Activated CD4-positive, alpha-beta T cell treated with anti-CD3 and anti-CD28 coated beads, Interleukin-2, amount 10 ng/mL, durations not matched to agents 7 days and 5 days (primary cell): Measurements from ENCODE around the gene YIPF6. TPM values are rescaled to one million over a fixed set of nuclear protein-coding genes. Genes with fewer than 3 reads are reported as not detected.
A peak's percentile ranks its signal among the peaks of the same experiment; 100 is the strongest.
"Not testable (repeated sequence)": the region's sequence is repeated elsewhere in the genome, so short reads cannot be mapped to it uniquely, and the experiment has no call there.

Experiments used
- CTCF ChIA-PET: fragments of 350-600 bp; sonication (Branson Sonifier 250); formaldehyde crosslinking; loops from one replicate; lab custom pipeline; 2021; ENCODE audit warnings: antibody characterized with exemption; lab: Charles Lee
- POLR2A ChIA-PET: fragments of 350-600 bp; sonication (Branson Sonifier 250); formaldehyde crosslinking; loops from one replicate; lab custom pipeline; 2021; ENCODE audit warnings: antibody characterized with exemption; lab: Charles Lee
- DNase-seq: peaks from one replicate; pipeline ENCODE4 v3.0.0-alpha.2; 2020
- H3K27ac Mint-ChIP-seq: one replicate; pipeline ENCODE4 v1.8.0; 2021; ENCODE audit warnings: mild to moderate bottlenecking, moderate library complexity, mixed read lengths
- H3K27me3 Mint-ChIP-seq: one replicate; pipeline ENCODE4 v1.8.0; 2021; ENCODE audit warnings: mixed read lengths
- H3K36me3 Mint-ChIP-seq: one replicate; pipeline ENCODE4 v1.8.0; 2021; ENCODE audit warnings: low read depth, mixed read lengths
- H3K4me1 Mint-ChIP-seq: one replicate; pipeline ENCODE4 v1.8.0; 2021; ENCODE audit warnings: mixed read lengths
- H3K4me3 Mint-ChIP-seq: one replicate; pipeline ENCODE4 v1.8.0; 2021; ENCODE audit warnings: mild to moderate bottlenecking, moderate library complexity, mixed read lengths
- H3K9me3 Mint-ChIP-seq: one replicate; pipeline ENCODE4 v1.8.0; 2021; ENCODE audit warnings: mixed read lengths
- total RNA-seq, 2 experiments: library from RNA; stranded (reverse); gene quantifications; one replicate each; pipeline ENCODE4 v1.2.3, GENCODE V29; 2021

YIPF6 gene, protein sequence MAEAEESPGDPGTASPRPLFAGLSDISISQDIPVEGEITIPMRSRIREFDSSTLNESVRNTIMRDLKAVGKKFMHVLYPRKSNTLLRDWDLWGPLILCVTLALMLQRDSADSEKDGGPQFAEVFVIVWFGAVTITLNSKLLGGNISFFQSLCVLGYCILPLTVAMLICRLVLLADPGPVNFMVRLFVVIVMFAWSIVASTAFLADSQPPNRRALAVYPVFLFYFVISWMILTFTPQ
- total RNA-seq, result 10 to 100 TPM; 11.1 to 15.7 TPM

GRCh38 chrX:68498508-68499379 lies at the start of gene YIPF6:
TSS of gene YIPF6 (plus strand) at chrX:68499051. CDS start at chrX:68499067, 16 bp downstream.
- Mint-ChIP-seq H3K4me1 (peaks cover 27% of the 10 kb centered on the region), H3K9me3 (no peaks in the 10 kb centered on the region), H3K4me3 (peak within 1 kb of the TSS; percentile 95), H3K27ac (peak within 1 kb of the TSS; percentile 99), H3K36me3 (peaks cover 7% of the 10 kb centered on the region), H3K27me3 (peaks cover 7% of the 10 kb centered on the region)
- ChIA-PET POLR2A (no interaction called here), CTCF (no interaction called here)
- peak; percentile 65 for DNase-seq

DNA sequence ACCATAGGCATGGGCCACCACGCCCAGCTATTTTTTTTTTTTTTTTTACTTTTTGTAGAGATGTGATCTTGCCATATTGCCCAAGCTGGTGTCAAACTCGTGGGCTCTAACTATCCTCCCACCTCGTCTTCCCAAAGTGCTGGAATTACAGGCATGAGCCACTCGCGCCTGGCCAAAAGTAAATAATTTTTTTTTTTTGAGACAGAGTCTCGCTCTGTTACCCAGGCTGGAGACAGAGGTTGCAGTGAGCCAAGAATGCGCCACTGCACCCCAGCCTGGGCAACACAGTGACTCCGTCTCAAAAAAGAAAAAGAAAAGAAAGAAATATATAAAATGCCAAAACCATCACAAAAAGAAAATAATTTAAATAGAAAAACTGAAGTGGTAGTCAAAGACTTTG lies 47.1 kb upstream of the YIPF6 start:
- no peak overlapping the region for H3K27ac Mint-ChIP-seq
- no peak overlapping the region for H3K4me3 Mint-ChIP-seq
- H3K36me3 Mint-ChIP-seq, result no peaks in the 10 kb centered on the region
- H3K4me1 Mint-ChIP-seq, result no peaks in the 10 kb centered on the region
- POLR2A ChIA-PET, result no interaction called here
- CTCF ChIA-PET, result interaction anchor here (0.6 kb wide), 1 partner anchor 571 kb away, joined by 3 read pairs; no protein-coding TSS in a partner anchor
- no peak for DNase-seq
- no peaks in the 10 kb centered on the region for H3K9me3 Mint-ChIP-seq
- peaks cover 2% of the 10 kb centered on the region for H3K27me3 Mint-ChIP-seq

DNA sequence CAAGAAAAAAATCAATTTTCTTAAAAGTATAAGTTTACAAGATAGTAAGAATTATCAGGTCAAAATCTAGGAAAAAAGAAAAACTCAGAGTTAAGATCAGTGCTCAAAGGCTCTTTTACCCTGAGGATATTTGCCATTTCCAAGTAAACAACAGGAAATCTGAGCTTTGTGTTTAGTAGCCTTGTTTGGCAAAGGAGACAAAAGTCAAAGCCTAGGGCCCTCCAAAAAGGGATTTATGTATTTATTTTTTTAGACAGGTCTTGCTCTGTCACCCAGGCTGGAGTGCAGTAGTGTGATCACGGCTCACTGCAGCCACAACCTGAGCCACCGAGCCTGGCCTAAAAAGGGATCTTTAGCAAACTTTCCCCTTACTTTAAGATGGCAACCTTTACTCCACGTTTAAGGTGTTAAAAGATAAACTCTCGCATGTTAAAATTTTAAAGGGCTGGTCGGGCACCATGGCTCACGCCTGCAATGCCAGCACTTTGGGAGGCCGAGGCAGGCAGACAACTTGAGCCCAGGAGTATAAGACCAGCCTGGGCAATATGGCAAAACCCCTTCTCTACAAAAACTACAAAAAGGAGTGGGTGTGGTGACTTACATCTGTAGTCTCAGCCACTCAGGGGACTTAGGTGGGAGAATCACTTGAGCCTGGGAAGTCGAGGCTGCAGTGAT lies 44.2 kb upstream of the YIPF6 start:
- peaks cover 2% of the 10 kb centered on the region for H3K27me3 Mint-ChIP-seq
- H3K4me3 Mint-ChIP-seq, result no peak overlapping the region
- CTCF ChIA-PET, result interaction anchor here (1.5 kb wide), 1 partner anchor 11 kb away, joined by 3 read pairs; no protein-coding TSS in a partner anchor
- no peaks in the 10 kb centered on the region for H3K9me3 Mint-ChIP-seq
- POLR2A ChIA-PET, result no interaction called here
- no peak overlapping the region for H3K27ac Mint-ChIP-seq
- H3K4me1 Mint-ChIP-seq, result no peaks in the 10 kb centered on the region
- H3K36me3 Mint-ChIP-seq, result no peaks in the 10 kb centered on the region
- no peak for DNase-seq

DNA sequence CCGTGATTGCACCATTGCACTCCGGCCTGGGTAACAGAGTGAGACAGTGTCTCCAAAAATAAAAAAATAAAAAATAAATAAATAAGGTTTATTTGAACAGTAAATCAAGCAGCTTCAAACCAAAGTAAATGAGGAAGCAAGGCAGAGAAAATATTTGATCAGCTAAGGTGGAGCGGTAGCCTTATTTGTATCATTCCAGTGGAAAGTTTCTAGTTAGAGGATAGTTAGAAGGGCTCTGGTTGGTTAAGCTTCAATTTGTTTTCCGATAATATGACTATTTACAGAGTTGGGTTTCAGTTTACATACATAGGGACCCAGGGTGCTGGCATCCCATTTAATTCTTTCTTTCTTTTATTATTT lies 43.7 kb upstream of the YIPF6 start:
- no peak overlapping the region for H3K4me3 Mint-ChIP-seq
- ChIA-PET CTCF (no interaction called here), POLR2A (no interaction called here)
- DNase-seq, result no peak
- H3K27ac Mint-ChIP-seq, result no peak overlapping the region
- no peaks in the 10 kb centered on the region for H3K4me1 Mint-ChIP-seq
- no peaks in the 10 kb centered on the region for H3K36me3 Mint-ChIP-seq
- peaks cover 2% of the 10 kb centered on the region for H3K27me3 Mint-ChIP-seq
- no peaks in the 10 kb centered on the region for H3K9me3 Mint-ChIP-seq

- Mint-ChIP-seq H3K36me3 (no peaks in the 10 kb centered on the region), H3K27me3 (no peaks in the 10 kb centered on the region), H3K9me3 (no peaks in the 10 kb centered on the region), H3K4me1 (no peaks in the 10 kb centered on the region), H3K4me3 (no peak overlapping the region), H3K27ac (no peak overlapping the region)
- ChIA-PET POLR2A (no interaction called here), CTCF (no interaction called here)
- no peak for DNase-seq
Measured at GRCh38 chrX:68461093-68461492, 37.8 kb upstream of the YIPF6 start.

DNA sequence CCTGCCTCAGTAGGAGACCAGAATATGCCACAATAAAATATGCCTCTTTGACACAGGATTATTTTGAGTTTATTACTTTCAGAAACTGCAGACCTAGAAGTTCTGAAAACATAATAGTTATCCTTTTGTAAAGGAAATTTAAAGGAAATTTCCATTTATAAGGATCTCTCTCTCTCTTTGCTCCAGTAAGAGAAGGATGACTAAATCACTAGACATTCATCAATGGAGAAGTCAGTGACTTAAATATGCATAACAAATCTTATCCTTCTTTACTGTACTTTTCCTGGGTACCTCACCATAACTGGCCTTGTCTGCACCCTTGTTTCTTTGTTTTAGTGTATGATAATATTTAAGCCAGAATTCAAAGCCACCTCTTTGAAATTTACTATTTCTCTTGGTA lies 37.3 kb upstream of the YIPF6 start:
- H3K27ac Mint-ChIP-seq, result no peak overlapping the region
- POLR2A ChIA-PET, result no interaction called here
- no peaks in the 10 kb centered on the region for H3K36me3 Mint-ChIP-seq
- no peaks in the 10 kb centered on the region for H3K9me3 Mint-ChIP-seq
- no peaks in the 10 kb centered on the region for H3K4me1 Mint-ChIP-seq
- CTCF ChIA-PET, result no interaction called here
- H3K27me3 Mint-ChIP-seq, result no peaks in the 10 kb centered on the region
- H3K4me3 Mint-ChIP-seq, result no peak overlapping the region
- DNase-seq, result no peak

DNA sequence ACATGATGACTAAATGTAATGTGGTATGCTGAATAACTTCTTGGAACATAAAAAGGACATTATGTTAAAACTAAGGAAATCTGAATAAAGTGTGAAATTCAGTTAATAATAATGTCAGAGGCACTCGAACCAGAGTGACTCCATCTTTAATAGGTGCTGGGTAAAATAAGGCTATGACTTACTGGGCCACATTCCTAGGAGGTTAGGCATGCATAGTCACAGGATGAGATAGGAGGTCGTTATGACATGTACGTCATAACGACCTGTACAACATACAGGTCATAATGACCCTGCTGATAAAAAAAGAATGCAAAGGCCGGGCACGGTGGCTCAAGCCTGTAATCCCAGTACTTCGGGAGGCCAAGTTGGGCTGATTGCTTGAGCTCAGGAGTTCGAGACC lies 36.7 kb upstream of the YIPF6 start:
- Mint-ChIP-seq H3K27ac (no peak overlapping the region), H3K4me3 (no peak overlapping the region), H3K27me3 (no peaks in the 10 kb centered on the region), H3K36me3 (no peaks in the 10 kb centered on the region), H3K4me1 (no peaks in the 10 kb centered on the region), H3K9me3 (no peaks in the 10 kb centered on the region)
- CTCF ChIA-PET, result no interaction called here
- DNase-seq, result no peak
- POLR2A ChIA-PET, result no interaction called here

DNA sequence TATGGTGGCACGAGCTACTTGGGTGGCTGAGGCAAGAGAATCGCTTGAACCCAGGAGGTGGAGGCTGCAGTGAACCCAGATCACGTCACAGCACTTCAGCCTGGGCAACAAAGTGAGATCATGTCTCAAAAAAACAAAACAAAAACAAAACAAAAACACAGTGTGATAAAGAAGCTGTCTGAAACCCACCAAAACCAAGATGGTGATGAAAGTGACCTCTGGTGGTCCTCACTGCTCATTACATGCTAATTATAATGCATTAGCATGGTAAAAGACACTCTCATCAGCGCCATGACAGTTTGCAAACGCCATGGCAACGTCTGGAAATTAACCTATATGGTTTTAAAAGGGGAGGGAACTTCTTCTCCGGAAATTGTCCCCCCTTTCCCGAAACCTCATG lies 36.2 kb upstream of the YIPF6 start:
- no peak overlapping the region for H3K27ac Mint-ChIP-seq
- H3K4me1 Mint-ChIP-seq, result no peaks in the 10 kb centered on the region
- H3K36me3 Mint-ChIP-seq, result no peaks in the 10 kb centered on the region
- H3K9me3 Mint-ChIP-seq, result no peaks in the 10 kb centered on the region
- no peak overlapping the region for H3K4me3 Mint-ChIP-seq
- no peaks in the 10 kb centered on the region for H3K27me3 Mint-ChIP-seq
- ChIA-PET POLR2A (no interaction called here), CTCF (no interaction called here)
- peak; percentile 16 for DNase-seq

DNA sequence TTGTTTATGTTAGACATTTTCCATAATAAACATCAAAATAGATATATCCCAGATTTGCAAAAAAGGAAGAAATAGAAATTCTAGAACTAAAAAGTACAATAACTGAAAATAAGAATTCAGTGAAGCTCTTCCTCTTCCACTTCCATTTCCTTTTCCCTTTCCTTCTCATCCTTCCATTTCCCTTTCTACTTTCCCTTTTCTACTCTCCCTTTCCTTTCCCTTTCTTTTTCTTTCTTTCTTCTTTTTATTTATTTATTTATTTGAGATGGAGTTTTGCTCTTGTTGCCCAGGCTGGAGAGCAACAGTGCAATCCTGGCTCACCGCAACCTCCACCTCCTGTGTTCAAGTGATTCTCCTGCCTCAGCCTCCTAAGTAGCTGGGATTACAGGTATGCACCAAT lies 35.0 kb upstream of the YIPF6 start:
- DNase-seq, result no peak
- H3K27ac Mint-ChIP-seq, result no peak overlapping the region
- ChIA-PET CTCF (no interaction called here), POLR2A (no interaction called here)
- no peaks in the 10 kb centered on the region for H3K9me3 Mint-ChIP-seq
- no peaks in the 10 kb centered on the region for H3K27me3 Mint-ChIP-seq
- no peak overlapping the region for H3K4me3 Mint-ChIP-seq
- H3K4me1 Mint-ChIP-seq, result no peaks in the 10 kb centered on the region
- no peaks in the 10 kb centered on the region for H3K36me3 Mint-ChIP-seq

DNA sequence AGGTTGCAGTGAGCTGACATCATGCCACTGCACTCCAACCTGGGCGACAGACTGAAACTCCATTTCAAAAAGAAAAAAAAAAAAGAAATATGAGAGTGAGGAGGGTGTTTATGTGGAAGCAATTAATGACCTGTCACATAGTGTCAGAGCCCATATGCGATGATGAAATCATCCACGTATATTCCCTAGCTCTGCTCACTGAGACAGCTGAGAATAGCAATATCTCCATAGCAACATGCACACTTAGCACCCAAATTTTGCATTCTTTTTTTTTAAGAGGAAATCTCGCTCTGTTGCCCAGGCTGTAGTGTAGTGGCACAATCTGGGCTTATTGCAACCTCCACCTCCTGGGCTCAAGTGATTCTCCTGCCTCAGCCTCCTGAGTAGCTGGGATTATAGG lies 34.1 kb upstream of the YIPF6 start:
- no peaks in the 10 kb centered on the region for H3K4me1 Mint-ChIP-seq
- no peaks in the 10 kb centered on the region for H3K27me3 Mint-ChIP-seq
- H3K27ac Mint-ChIP-seq, result no peak overlapping the region
- no peak for DNase-seq
- no peaks in the 10 kb centered on the region for H3K9me3 Mint-ChIP-seq
- no peaks in the 10 kb centered on the region for H3K36me3 Mint-ChIP-seq
- H3K4me3 Mint-ChIP-seq, result no peak overlapping the region
- ChIA-PET CTCF (interaction anchor here (0.7 to 1.0 kb wide), 3 partner anchors 12 to 181 kb away, joined by 3 read pairs; no protein-coding TSS in a partner anchor), POLR2A (no interaction called here)

- POLR2A ChIA-PET, result no interaction called here
- H3K36me3 Mint-ChIP-seq, result no peaks in the 10 kb centered on the region
- no peak for DNase-seq
- H3K27me3 Mint-ChIP-seq, result no peaks in the 10 kb centered on the region
- no peaks in the 10 kb centered on the region for H3K9me3 Mint-ChIP-seq
- H3K27ac Mint-ChIP-seq, result no peak overlapping the region
- H3K4me3 Mint-ChIP-seq, result no peak overlapping the region
- CTCF ChIA-PET, result interaction anchor here (0.6 kb wide), 1 partner anchor 285 kb away, joined by 5 read pairs; no protein-coding TSS in a partner anchor
- H3K4me1 Mint-ChIP-seq, result no peaks in the 10 kb centered on the region
Measured at GRCh38 chrX:68480969-68481368, 17.9 kb upstream of the YIPF6 start.

- H3K27ac Mint-ChIP-seq, DNase-seq, H3K9me3 Mint-ChIP-seq, H3K4me1 Mint-ChIP-seq, POLR2A ChIA-PET, H3K4me3 Mint-ChIP-seq, CTCF ChIA-PET, H3K27me3 Mint-ChIP-seq, H3K36me3 Mint-ChIP-seq: not testable (repeated sequence)
Measured at GRCh38 chrX:68486198-68486597, 12.7 kb upstream of the YIPF6 start.

GRCh38 chrX:68487254-68487653 lies 11.6 kb upstream of the YIPF6 start:
- Mint-ChIP-seq H3K27me3 (no peaks in the 10 kb centered on the region), H3K9me3 (no peaks in the 10 kb centered on the region), H3K27ac (no peak overlapping the region), H3K36me3 (no peaks in the 10 kb centered on the region), H3K4me3 (no peak overlapping the region), H3K4me1 (peaks cover 2% of the 10 kb centered on the region)
- DNase-seq, result no peak
- CTCF ChIA-PET, result no interaction called here
- POLR2A ChIA-PET, result no interaction called here
